Activated CD4-positive, alpha-beta T cell treated with anti-CD3 and anti-CD28 coated beads, Interleukin-2, amount 10 ng/mL, durations not matched to agents 24 days and 14 days (primary cell): ENCODE results near the gene SAMD4A. TPM values are rescaled to one million over a fixed set of nuclear protein-coding genes. Genes with fewer than 3 reads are reported as not detected.
A peak's percentile ranks its signal among the peaks of the same experiment; 100 is the strongest.

ENCODE experiments used
- DNase-seq: peaks from one replicate; pipeline ENCODE4 v3.0.0; 2022
- H3K27ac Mint-ChIP-seq: one replicate; pipeline ENCODE4 v1.8.0; 2022; ENCODE audit warnings: mild to moderate bottlenecking, mixed read lengths
- H3K27me3 Mint-ChIP-seq: one replicate; pipeline ENCODE4 v1.8.0; 2022; ENCODE audit warnings: mixed read lengths
- H3K36me3 Mint-ChIP-seq: one replicate; pipeline ENCODE4 v1.8.0; 2022; ENCODE audit warnings: low read depth, mild to moderate bottlenecking, mixed read lengths
- H3K4me1 Mint-ChIP-seq: one replicate; pipeline ENCODE4 v1.8.0; 2021; ENCODE audit warnings: mixed read lengths
- H3K4me3 Mint-ChIP-seq: one replicate; pipeline ENCODE4 v1.8.0; 2022; ENCODE audit warnings: mild to moderate bottlenecking, moderate library complexity, mixed read lengths
- H3K9me3 Mint-ChIP-seq: one replicate; pipeline ENCODE4 v1.8.0; 2021; ENCODE audit warnings: mixed read lengths
- intact Hi-C: fragments of 100-400 bp; cut with micrococcal nuclease; formaldehyde crosslinking; loops from one replicate; pipeline ENCODE4 v1.15.1; 2023
- total RNA-seq: library from RNA; stranded (reverse); gene quantifications from 2 replicates; pipeline ENCODE4 v1.2.3, GENCODE V29; 2022

SAMD4A gene
- total RNA-seq, 1 donor from 2014 or later, result 4.6 TPM

- intact Hi-C loops, result loop anchor here (1.0 to 10.0 kb wide), 3 partner anchors 34 to 442 kb away; no protein-coding TSS in a partner anchor
- no peaks in the 10 kb centered on the region for H3K9me3 Mint-ChIP-seq
- H3K27me3 Mint-ChIP-seq, result peaks cover 22% of the 10 kb centered on the region
- H3K27ac Mint-ChIP-seq, result no peak overlapping the region
- H3K36me3 Mint-ChIP-seq, result no peaks in the 10 kb centered on the region
- H3K4me1 Mint-ChIP-seq, result peaks cover 4% of the 10 kb centered on the region
- no peak overlapping the region for H3K4me3 Mint-ChIP-seq
- no peak for DNase-seq
Observed at GRCh38 chr14:54806616-54807015, 239.7 kb downstream of the SAMD4A start.

DNA sequence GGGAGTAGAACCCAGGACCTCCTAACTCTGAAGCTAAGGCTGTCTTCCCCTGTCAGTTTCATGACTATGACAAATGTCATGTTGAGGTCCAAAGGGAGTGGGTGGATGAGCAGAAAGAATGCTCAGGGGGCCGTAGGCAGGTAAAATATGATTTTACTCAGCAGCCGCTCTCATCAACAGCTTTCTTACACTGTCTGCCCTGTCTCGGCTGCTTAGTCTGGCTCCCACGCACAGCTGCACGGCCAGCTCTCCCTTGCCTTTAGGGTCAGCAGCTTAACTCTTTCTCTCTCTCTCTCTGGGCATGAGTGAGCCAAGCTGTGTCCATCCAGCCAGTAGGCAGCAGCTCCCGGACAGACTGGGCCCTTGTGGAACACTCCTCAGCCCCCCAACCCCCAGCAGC lies 240.5 kb downstream of the SAMD4A start:
- Mint-ChIP-seq H3K36me3 (no peaks in the 10 kb centered on the region), H3K4me3 (no peak overlapping the region), H3K4me1 (peaks cover 4% of the 10 kb centered on the region), H3K27ac (no peak overlapping the region), H3K9me3 (no peaks in the 10 kb centered on the region), H3K27me3 (peaks cover 15% of the 10 kb centered on the region)
- intact Hi-C loops, result loop anchor here (5.0 to 10.0 kb wide), 2 partner anchors 35 to 443 kb away; no protein-coding TSS in a partner anchor
- DNase-seq, result no peak

DNA sequence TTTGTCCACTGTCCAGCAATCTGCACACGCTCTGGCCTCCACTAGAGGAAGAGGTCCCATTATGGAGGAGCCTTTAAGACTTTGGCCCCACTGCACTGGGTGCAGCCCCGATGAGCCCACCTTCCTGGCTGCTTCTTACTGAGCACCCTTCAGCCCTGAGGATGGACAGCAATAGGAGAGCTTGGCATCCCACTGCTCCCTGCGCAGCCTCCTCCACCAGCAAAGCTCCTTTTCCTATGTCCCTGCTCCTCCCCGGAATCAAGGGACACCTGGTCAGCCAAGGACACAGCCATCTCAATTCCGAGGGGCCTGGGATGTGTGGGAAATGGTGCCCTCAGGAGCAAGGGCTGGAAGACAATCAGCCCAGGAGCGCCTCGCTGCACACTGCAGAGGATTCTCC lies 241.0 kb downstream of the SAMD4A start:
- H3K9me3 Mint-ChIP-seq, result no peaks in the 10 kb centered on the region
- no peaks in the 10 kb centered on the region for H3K36me3 Mint-ChIP-seq
- intact Hi-C loops, result loop anchor here (5.0 to 10.0 kb wide), 2 partner anchors 36 to 443 kb away; no protein-coding TSS in a partner anchor
- H3K4me3 Mint-ChIP-seq, result no peak overlapping the region
- H3K27me3 Mint-ChIP-seq, result peaks cover 16% of the 10 kb centered on the region
- peaks cover 4% of the 10 kb centered on the region for H3K4me1 Mint-ChIP-seq
- H3K27ac Mint-ChIP-seq, result no peak overlapping the region
- DNase-seq, result no peak

DNA sequence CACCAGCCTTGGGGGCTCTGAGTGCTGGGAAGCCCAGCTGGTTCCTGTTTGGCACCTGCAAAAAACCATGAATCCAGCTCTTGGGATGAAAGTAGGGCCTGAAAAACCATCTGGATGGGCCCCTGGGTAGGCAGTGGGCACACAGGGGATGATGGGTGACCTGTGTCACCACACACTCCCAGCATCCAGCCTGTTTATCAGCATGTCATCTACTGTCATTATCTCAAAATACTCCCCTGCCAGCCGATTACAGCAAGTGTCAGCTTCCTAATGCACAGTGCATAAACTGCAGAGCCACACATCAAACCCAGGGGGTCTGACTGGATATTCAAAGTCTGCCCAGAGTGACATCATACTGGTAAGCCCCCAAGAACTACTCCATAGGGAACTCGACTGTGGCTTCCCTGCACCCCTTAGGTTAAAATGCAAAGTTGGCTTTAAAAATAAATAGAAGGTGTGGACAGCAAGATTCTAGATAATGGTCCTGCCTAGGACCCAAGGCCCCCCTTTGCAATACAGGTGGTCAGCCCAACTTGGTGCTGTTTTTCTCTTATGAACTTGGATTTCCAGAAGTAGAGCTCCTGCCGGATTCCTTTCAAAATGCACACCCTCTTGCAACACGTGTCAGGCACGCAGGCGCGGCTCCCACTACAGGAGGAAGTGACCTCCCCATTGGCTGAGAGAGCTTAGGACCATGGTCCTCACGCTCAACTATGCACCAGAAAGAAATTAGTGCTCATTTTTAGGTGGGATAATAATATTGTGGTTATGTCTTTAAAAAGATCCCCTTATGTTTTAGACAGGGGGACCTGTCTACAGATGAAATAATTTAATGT lies 241.6 kb downstream of the SAMD4A start:
- intact Hi-C loops, result loop anchor here (5.0 to 10.0 kb wide), 2 partner anchors 36 to 444 kb away; no protein-coding TSS in a partner anchor
- peaks cover 13% of the 10 kb centered on the region for H3K27me3 Mint-ChIP-seq
- peaks cover 4% of the 10 kb centered on the region for H3K4me1 Mint-ChIP-seq
- no peaks in the 10 kb centered on the region for H3K9me3 Mint-ChIP-seq
- H3K36me3 Mint-ChIP-seq, result no peaks in the 10 kb centered on the region
- H3K27ac Mint-ChIP-seq, result no peak overlapping the region
- no peak for DNase-seq
- H3K4me3 Mint-ChIP-seq, result no peak overlapping the region

- H3K9me3 Mint-ChIP-seq, result no peaks in the 10 kb centered on the region
- peaks cover 4% of the 10 kb centered on the region for H3K4me1 Mint-ChIP-seq
- intact Hi-C loops, result loop anchor here (5.0 to 10.0 kb wide), 2 partner anchors 37 to 445 kb away; no protein-coding TSS in a partner anchor
- H3K36me3 Mint-ChIP-seq, result no peaks in the 10 kb centered on the region
- no peak overlapping the region for H3K27ac Mint-ChIP-seq
- H3K4me3 Mint-ChIP-seq, result no peak overlapping the region
- H3K27me3 Mint-ChIP-seq, result peaks cover 8% of the 10 kb centered on the region
- no peak for DNase-seq
Observed at GRCh38 chr14:54809767-54810166, 242.8 kb downstream of the SAMD4A start.

DNA sequence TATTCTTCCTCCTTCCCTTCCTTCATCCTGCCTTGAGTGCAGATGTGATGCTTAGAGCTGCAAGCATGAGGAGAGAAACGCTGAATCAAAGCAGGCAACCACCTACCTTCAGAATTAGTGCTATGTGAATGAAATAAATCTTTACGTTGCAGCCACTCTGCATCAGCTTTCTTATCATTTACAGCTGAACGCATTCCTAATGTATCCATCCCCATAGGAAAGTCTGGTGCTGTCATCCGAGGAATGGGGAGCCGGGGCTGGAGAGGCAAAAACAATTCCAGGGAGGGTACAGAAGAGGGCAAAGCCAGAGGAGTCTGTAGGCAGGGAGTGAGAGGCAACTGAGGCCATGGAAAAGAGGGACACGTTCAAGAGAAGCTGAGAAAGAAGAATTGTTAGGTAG lies 245.7 kb downstream of the SAMD4A start:
- intact Hi-C loops, result no loop called here
- Mint-ChIP-seq H3K4me3 (no peak overlapping the region), H3K27me3 (peaks cover 5% of the 10 kb centered on the region), H3K27ac (no peak overlapping the region), H3K4me1 (no peaks in the 10 kb centered on the region), H3K9me3 (no peaks in the 10 kb centered on the region), H3K36me3 (no peaks in the 10 kb centered on the region)
- no peak for DNase-seq

- Mint-ChIP-seq H3K4me1 (no peaks in the 10 kb centered on the region), H3K36me3 (no peaks in the 10 kb centered on the region), H3K9me3 (no peaks in the 10 kb centered on the region), H3K4me3 (no peak overlapping the region), H3K27me3 (peaks cover 5% of the 10 kb centered on the region), H3K27ac (no peak overlapping the region)
- no peak for DNase-seq
- intact Hi-C loops, result no loop called here
Observed at GRCh38 chr14:54813081-54813480, 246.2 kb downstream of the SAMD4A start.

- Mint-ChIP-seq H3K36me3 (no peaks in the 10 kb centered on the region), H3K9me3 (no peaks in the 10 kb centered on the region), H3K4me3 (no peak overlapping the region), H3K27ac (no peak overlapping the region), H3K27me3 (peaks cover 9% of the 10 kb centered on the region), H3K4me1 (no peaks in the 10 kb centered on the region)
- peak; percentile 65 for DNase-seq
- intact Hi-C loops, result no loop called here
Observed at GRCh38 chr14:54814076-54814475, 247.1 kb downstream of the SAMD4A start.

- Mint-ChIP-seq H3K4me1 (no peaks in the 10 kb centered on the region), H3K27ac (no peak overlapping the region), H3K27me3 (peaks cover 12% of the 10 kb centered on the region), H3K4me3 (no peak overlapping the region), H3K36me3 (no peaks in the 10 kb centered on the region), H3K9me3 (no peaks in the 10 kb centered on the region)
- DNase-seq, result no peak
- intact Hi-C loops, result no loop called here
Observed at GRCh38 chr14:54815016-54815415, 248.1 kb downstream of the SAMD4A start.

- Mint-ChIP-seq H3K27ac (no peak overlapping the region), H3K9me3 (no peaks in the 10 kb centered on the region), H3K27me3 (peaks cover 16% of the 10 kb centered on the region), H3K36me3 (no peaks in the 10 kb centered on the region), H3K4me1 (no peaks in the 10 kb centered on the region), H3K4me3 (no peak overlapping the region)
- no peak for DNase-seq
- intact Hi-C loops, result no loop called here
Observed at GRCh38 chr14:54815515-54815914, 248.6 kb downstream of the SAMD4A start.

DNA sequence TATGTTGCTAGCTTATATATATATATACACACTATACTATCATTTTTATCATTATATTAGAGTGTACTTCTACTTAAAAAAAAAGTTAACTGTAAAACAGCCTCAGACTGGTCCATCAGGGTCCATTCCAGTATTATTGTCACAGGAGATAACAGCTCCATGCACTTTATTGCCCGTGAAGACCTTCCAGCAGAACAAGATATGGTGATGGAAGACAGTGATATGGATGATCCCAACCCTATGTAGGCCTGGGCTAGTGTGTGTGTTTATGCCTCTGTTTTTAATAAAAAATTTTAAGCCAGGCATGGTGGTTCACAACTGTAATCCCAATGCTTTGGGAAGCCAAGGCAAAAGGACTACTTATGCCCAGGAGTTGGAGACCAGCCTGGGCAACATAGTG lies 249.5 kb downstream of the SAMD4A start:
- intact Hi-C loops, result no loop called here
- Mint-ChIP-seq H3K27me3 (peaks cover 17% of the 10 kb centered on the region), H3K4me1 (no peaks in the 10 kb centered on the region), H3K4me3 (no peak overlapping the region), H3K27ac (no peak overlapping the region), H3K9me3 (no peaks in the 10 kb centered on the region), H3K36me3 (no peaks in the 10 kb centered on the region)
- no peak for DNase-seq

DNA sequence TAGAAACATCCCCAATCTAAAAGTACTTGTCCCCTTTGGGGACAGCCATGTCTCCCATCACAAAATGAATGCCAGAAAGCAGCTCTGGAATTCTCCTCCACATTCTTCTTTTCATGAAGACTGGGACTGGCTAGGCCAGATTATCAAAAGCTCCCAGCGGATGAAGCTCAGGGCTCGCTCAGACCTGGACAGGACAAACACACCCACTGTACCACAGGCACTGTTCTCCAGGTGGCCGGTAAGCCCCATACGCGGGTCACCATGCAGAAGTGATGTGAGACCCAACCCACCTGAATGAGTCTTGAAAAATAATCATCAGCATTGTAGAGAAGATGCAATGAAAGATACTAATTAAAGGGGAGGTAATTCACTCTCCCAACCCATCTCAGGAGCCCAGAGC lies 250.6 kb downstream of the SAMD4A start:
- no peaks in the 10 kb centered on the region for H3K4me1 Mint-ChIP-seq
- no peak for DNase-seq
- no peaks in the 10 kb centered on the region for H3K9me3 Mint-ChIP-seq
- no peak overlapping the region for H3K27ac Mint-ChIP-seq
- H3K27me3 Mint-ChIP-seq, result peaks cover 22% of the 10 kb centered on the region
- H3K36me3 Mint-ChIP-seq, result no peaks in the 10 kb centered on the region
- intact Hi-C loops, result no loop called here
- no peak overlapping the region for H3K4me3 Mint-ChIP-seq

DNA sequence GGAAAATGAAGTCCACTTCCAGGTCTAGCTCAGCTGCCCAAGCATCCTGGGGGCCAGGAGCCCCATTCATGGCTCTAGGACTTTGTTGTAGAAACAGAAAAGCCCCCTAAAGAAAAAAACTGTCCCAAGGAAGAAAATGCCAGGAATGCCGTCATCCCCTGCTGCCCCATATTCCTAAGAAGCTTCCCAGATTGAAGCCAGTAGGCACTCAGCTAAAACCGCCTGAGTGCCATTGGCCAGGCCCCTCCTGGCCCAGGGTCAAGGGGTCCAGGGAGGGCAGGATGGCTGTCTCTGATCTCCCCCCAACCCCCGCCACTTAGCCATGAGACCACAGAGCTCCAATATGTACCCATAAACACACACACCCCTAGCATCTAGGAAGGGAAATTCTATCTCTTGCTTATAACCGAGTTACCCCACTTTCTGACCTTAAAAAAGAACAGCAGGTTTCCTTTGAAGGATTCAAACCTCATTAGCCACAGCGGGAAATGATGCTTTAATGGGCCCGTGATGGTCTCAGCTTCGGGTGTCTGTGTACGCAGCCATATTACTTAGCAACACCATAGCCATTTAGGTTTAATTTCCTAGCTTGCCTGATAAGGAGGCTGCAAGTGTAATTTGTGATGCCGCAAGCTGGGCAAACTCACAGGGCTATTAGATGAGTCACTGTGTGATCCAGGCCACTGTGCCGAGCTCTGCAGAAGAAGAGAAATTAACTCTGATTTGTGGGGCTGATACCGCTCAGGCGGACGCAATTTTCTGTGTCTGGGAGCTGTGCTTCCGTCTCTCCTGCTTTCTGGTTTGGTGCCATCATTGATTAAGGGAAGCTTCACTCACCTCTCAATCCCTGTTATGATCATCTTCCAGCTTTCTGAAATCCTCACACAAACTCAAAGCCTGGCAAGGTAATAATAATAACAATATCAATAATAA lies 251.5 kb downstream of the SAMD4A start:
- intact Hi-C loops, result no loop called here
- Mint-ChIP-seq H3K27me3 (peaks cover 20% of the 10 kb centered on the region), H3K27ac (no peak overlapping the region), H3K4me1 (no peaks in the 10 kb centered on the region), H3K36me3 (no peaks in the 10 kb centered on the region), H3K4me3 (no peak overlapping the region), H3K9me3 (no peaks in the 10 kb centered on the region)
- no peak for DNase-seq

- no peak overlapping the region for H3K27ac Mint-ChIP-seq
- H3K4me1 Mint-ChIP-seq, result no peaks in the 10 kb centered on the region
- H3K4me3 Mint-ChIP-seq, result no peak overlapping the region
Observed at GRCh38 chr14:54822685-54823084, 255.8 kb downstream of the SAMD4A start.

More at GRCh38 chr14:54822685-54823084, 255.8 kb downstream of the SAMD4A start:
- no peaks in the 10 kb centered on the region for H3K36me3 Mint-ChIP-seq
- peaks cover 22% of the 10 kb centered on the region for H3K27me3 Mint-ChIP-seq
- H3K9me3 Mint-ChIP-seq, result peaks cover 19% of the 10 kb centered on the region
- DNase-seq, result no peak
- intact Hi-C loops, result no loop called here
